Measurements from ENCODE around the gene REM2. TPM values are rescaled to one million over a fixed set of nuclear protein-coding genes. Genes with fewer than 3 reads are reported as not detected.
A peak's percentile ranks its signal among the peaks of the same experiment; 100 is the strongest.

The REM2 gene
- total and polyA plus RNA-seq, 5 donors: 0.07 to 0.25 TPM; not detected in 3

DNA sequence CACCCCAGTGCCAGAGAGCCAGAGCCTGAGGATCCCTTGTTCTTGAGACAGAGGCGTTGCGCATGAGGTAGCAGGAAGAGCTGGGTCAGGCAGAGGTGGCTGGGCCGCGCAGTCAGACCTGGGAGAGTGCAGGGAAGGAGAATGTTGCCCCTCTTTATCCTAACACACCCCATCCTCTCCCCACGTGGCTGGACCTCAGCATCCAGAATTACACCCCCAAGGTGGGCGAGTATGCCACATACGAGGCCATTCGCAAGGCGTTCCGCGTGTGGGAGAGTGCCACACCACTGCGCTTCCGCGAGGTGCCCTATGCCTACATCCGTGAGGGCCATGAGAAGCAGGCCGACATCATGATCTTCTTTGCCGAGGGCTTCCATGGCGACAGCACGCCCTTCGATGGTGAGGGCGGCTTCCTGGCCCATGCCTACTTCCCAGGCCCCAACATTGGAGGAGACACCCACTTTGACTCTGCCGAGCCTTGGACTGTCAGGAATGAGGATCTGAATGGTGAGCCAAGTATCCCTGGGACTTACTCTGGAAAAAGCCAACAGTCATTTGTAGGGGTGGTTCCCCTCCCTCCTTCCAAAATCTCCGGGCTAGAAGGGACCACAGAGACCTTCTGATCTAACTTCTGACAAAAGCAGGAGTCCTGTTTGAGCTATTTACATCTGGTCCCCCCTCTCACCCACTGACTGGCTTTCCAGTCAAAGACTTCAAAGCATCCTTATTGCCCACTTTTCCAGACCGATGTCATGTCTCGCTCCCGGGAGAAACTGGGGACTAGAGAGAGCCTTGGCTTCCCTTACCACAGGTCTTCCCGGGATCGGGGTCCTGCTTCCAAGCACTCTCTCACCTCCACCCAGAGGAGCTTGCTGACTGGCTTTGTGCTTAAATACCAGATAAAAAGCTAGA, 40.6 kb upstream of the REM2 start:
- Histone ChIP-seq H3K4me3 (ENCODE audit: low read length) (no peak overlapping the region), H3K27ac (ENCODE audit: low read length) (no peak overlapping the region), H3K9me3 (ENCODE audit: control insufficient read depth, low read length) (no peaks in the 10 kb centered on the region), H3K27me3 (ENCODE audit: control insufficient read depth, insufficient read depth) (no peaks in the 10 kb centered on the region), H3K4me1 (ENCODE audit: control insufficient read depth, insufficient read depth, low read length) (peaks cover 5% of the 10 kb centered on the region)
- intact Hi-C loops (cut with DNase I): no loop called here
- WGBS: 87% methylated on average over 28 of the region's 28 CpGs
- no peak for DNase-seq
- no peak for ATAC-seq

DNA sequence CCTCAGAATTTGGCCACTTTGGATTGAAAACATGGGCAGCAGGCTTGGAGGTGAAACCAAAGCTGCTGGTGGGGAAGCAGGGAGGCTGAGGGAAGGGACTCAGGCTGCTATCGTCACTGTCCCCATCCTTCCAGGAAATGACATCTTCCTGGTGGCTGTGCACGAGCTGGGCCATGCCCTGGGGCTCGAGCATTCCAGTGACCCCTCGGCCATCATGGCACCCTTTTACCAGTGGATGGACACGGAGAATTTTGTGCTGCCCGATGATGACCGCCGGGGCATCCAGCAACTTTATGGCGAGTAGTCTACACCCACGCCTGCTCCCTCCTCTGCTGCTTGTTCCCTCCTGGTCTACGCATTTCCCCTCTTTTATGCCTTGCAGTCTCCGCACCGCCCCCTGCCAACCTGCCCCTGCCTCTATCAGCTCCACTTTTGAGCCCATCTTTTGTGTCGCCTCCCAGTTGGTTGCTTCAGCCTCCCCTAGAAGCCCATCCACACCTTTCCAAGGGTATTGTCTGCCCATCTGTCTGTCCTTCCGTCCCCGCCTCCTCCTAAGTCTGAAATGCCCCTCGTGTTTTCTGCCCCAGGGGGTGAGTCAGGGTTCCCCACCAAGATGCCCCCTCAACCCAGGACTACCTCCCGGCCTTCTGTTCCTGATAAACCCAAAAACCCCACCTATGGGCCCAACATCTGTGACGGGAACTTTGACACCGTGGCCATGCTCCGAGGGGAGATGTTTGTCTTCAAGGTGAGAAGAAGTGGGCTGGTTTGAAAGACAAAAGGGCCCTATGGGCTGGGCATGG, 39.7 kb upstream of the REM2 start:
- no peaks in the 10 kb centered on the region for H3K9me3 ChIP-seq (ENCODE audit: control insufficient read depth, low read length)
- WGBS: 81% methylated on average over 21 of the region's 21 CpGs
- H3K4me3 ChIP-seq (ENCODE audit: low read length): no peak overlapping the region
- no peak for DNase-seq
- H3K4me1 ChIP-seq (ENCODE audit: control insufficient read depth, insufficient read depth, low read length): peaks cover 10% of the 10 kb centered on the region
- no peak for ATAC-seq
- no peak overlapping the region for H3K27ac ChIP-seq (ENCODE audit: low read length)
- intact Hi-C loops (cut with DNase I): no loop called here
- H3K27me3 ChIP-seq (ENCODE audit: control insufficient read depth, insufficient read depth): no peaks in the 10 kb centered on the region

DNA sequence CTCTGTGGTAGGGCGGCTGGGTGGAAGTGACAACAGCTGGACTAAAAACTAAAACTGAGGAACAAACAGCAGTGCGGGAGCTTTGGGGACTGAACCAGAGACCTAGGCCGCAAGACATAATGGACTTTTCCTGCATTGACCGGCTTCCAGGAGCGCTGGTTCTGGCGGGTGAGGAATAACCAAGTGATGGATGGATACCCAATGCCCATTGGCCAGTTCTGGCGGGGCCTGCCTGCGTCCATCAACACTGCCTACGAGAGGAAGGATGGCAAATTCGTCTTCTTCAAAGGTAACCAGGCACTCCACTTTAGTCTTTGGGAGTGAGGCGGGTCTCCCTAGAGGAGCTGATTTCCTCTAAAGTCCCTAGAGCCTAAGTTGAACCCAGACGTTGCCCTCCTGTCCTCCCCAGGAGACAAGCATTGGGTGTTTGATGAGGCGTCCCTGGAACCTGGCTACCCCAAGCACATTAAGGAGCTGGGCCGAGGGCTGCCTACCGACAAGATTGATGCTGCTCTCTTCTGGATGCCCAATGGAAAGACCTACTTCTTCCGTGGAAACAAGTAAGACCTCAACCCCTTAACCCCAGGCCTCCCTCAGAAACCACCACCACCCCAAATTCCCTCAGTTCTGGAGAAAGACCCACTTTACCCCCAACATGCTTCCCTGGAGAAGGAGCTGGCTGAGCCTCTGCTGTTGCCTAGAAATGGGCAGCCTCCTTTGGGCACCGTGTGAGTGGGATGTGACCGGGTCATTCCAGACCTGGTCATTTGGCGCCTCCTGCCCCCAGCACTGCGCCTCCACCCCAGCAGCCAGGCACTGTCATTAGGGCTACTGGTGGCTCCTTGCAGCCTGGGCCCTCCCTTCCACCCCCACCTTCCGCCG, 38.6 kb upstream of the REM2 start:
- Histone ChIP-seq H3K4me3 (ENCODE audit: low read length) (no peak overlapping the region), H3K4me1 (ENCODE audit: control insufficient read depth, insufficient read depth, low read length) (peaks cover 14% of the 10 kb centered on the region), H3K9me3 (ENCODE audit: control insufficient read depth, low read length) (no peaks in the 10 kb centered on the region), H3K27ac (ENCODE audit: low read length) (no peak overlapping the region), H3K27me3 (ENCODE audit: control insufficient read depth, insufficient read depth) (no peaks in the 10 kb centered on the region)
- ATAC-seq (no peak), DNase-seq (no peak)
- 88% methylated on average over 22 of the region's 22 CpGs for WGBS
- intact Hi-C loops (cut with DNase I): no loop called here

DNA sequence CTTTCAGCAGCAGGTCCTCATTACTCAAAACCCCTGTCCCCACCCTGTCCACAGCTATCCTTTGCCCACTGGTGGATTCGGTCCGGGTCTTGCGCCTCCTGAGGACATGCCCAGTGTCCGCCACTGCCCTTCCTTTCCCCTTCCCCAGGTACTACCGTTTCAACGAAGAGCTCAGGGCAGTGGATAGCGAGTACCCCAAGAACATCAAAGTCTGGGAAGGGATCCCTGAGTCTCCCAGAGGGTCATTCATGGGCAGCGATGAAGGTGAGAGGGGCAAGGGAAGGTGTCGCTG, 38.0 kb upstream of the REM2 start:
- Histone ChIP-seq H3K27me3 (ENCODE audit: control insufficient read depth, insufficient read depth) (no peaks in the 10 kb centered on the region), H3K9me3 (ENCODE audit: control insufficient read depth, low read length) (no peaks in the 10 kb centered on the region), H3K27ac (ENCODE audit: low read length) (no peak overlapping the region), H3K4me3 (ENCODE audit: low read length) (no peak overlapping the region), H3K4me1 (ENCODE audit: control insufficient read depth, insufficient read depth, low read length) (peaks cover 16% of the 10 kb centered on the region)
- intact Hi-C loops (cut with DNase I): no loop called here
- no peak for DNase-seq
- 84% methylated on average over 9 of the region's 9 CpGs for WGBS
- no peak for ATAC-seq

DNA sequence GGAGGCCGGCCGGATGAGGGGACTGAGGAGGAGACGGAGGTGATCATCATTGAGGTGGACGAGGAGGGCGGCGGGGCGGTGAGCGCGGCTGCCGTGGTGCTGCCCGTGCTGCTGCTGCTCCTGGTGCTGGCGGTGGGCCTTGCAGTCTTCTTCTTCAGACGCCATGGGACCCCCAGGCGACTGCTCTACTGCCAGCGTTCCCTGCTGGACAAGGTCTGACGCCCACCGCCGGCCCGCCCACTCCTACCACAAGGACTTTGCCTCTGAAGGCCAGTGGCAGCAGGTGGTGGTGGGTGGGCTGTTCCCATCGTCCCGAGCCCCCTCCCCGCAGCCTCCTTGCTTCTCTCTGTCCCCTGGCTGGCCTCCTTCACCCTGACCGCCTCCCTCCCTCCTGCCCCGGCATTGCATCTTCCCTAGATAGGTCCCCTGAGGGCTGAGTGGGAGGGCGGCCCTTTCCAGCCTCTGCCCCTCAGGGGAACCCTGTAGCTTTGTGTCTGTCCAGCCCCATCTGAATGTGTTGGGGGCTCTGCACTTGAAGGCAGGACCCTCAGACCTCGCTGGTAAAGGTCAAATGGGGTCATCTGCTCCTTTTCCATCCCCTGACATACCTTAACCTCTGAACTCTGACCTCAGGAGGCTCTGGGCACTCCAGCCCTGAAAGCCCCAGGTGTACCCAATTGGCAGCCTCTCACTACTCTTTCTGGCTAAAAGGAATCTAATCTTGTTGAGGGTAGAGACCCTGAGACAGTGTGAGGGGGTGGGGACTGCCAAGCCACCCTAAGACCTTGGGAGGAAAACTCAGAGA, 37.0 kb upstream of the REM2 start:
- Histone ChIP-seq H3K9me3 (ENCODE audit: control insufficient read depth, low read length) (no peaks in the 10 kb centered on the region), H3K4me3 (ENCODE audit: low read length) (no peak overlapping the region), H3K27me3 (ENCODE audit: control insufficient read depth, insufficient read depth) (no peaks in the 10 kb centered on the region), H3K4me1 (ENCODE audit: control insufficient read depth, insufficient read depth, low read length) (peaks cover 20% of the 10 kb centered on the region), H3K27ac (ENCODE audit: low read length) (no peak overlapping the region)
- intact Hi-C loops (cut with DNase I): no loop called here
- 81% methylated on average over 26 of the region's 26 CpGs for WGBS
- DNase-seq (peak in 1 of 3 donors; percentile 57), ATAC-seq (no peak)

DNA sequence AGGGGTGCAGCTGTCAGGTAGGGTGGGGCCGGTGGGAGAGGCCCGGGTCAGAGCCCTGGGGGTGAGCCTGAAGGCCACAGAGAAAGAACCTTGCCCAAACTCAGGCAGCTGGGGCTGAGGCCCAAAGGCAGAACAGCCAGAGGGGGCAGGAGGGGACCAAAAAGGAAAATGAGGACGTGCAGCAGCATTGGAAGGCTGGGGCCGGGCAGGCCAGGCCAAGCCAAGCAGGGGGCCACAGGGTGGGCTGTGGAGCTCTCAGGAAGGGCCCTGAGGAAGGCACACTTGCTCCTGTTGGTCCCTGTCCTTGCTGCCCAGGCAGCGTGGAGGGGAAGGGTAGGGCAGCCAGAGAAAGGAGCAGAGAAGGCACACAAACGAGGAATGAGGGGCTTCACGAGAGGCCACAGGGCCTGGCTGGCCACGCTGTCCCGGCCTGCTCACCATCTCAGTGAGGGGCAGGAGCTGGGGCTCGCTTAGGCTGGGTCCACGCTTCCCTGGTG, 36.2 kb upstream of the REM2 start:
- DNase-seq (no peak), ATAC-seq (no peak)
- 71% methylated on average over 11 of the region's 11 CpGs for WGBS
- Histone ChIP-seq H3K27me3 (ENCODE audit: control insufficient read depth, insufficient read depth) (no peaks in the 10 kb centered on the region), H3K4me1 (ENCODE audit: control insufficient read depth, insufficient read depth, low read length) (peaks cover 25% of the 10 kb centered on the region), H3K4me3 (ENCODE audit: low read length) (no peak overlapping the region), H3K27ac (ENCODE audit: low read length) (peak overlapping the region; percentile 5), H3K9me3 (ENCODE audit: control insufficient read depth, low read length) (no peaks in the 10 kb centered on the region)
- intact Hi-C loops (cut with DNase I): no loop called here

DNA sequence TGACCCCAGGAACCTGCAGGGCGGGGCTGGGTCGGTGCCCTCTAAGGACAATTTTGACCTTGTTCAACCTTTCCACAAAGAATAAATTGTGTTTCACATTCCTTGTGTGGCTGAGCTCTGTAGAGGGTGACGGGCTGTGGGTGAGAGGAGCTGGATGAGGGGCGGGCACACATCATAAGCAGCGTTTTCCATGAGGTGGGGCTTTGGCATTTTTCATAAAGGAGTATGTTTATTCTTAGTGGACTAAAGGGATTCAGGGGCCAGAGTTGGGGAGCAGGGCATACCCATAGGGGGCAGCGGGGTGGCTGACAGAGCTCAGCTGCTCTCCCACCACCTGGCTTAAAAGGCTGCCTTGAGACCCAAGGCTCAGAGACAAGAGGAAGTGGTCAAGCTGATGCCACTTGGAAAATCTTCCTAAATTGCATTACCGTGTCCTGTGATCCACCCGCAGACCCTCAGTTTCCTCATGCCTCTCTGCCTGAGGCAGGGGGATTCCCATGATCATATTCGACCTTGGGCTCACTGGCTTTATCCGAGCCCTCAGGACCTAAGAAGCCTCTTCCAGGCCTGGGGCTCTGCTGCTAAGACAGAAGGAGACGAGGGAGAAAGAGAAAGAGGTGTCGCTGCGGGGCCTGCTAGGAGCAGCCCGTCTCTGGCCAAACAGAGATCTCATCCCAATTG, 35.2 kb upstream of the REM2 start:
- ATAC-seq: no peak
- no peaks in the 10 kb centered on the region for H3K27me3 ChIP-seq (ENCODE audit: control insufficient read depth, insufficient read depth)
- peak overlapping the region; percentile 94 for H3K27ac ChIP-seq (ENCODE audit: low read length)
- H3K4me1 ChIP-seq (ENCODE audit: control insufficient read depth, insufficient read depth, low read length): peaks cover 25% of the 10 kb centered on the region
- H3K4me3 ChIP-seq (ENCODE audit: low read length): no peak overlapping the region
- intact Hi-C loops (cut with DNase I): no loop called here
- H3K9me3 ChIP-seq (ENCODE audit: control insufficient read depth, low read length): no peaks in the 10 kb centered on the region
- WGBS: 40% methylated on average over 14 of the region's 14 CpGs
- peak in 1 of 3 donors; percentile 56 for DNase-seq

DNA sequence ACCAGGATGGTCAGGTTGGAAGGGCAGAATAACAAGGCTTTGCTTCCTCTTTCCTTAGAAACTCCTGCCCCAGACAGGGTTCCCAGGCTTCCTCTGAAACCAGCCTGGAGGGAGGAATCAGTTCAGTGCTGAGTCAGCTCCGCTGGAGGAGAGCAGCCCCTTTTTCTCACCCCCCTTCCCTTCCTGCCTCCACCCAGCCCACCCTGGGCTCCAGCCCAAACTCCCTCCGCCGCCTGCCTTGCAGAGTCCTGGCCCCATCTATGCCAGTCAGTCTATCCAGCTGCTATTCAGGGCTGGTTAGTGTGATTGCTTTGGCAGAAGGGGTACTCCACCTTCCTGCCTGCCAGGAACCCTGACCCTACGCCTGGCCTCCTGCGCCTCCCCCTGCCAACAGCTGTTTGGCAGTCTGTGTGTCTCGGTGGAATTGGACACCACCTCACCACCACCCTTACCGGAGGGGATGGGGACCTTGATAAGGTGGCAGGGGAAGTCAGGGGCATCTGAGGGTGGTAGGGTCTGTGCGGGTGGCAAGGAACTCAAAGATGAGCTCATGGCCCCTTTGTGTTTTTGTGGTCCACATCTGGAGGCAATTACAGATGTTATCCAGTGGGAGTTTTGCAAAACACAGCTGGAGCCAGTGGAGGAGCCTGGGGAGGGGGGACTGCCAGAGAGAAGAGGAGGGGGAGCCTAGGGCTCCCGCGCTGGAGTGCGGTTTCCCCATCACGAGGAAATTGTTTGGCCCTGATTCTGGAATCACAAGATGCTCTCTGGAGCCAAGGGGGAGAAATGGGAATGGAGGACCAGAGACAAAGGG, 34.5 kb upstream of the REM2 start:
- H3K4me1 ChIP-seq (ENCODE audit: control insufficient read depth, insufficient read depth, low read length): peaks cover 25% of the 10 kb centered on the region
- ATAC-seq (peak; percentile 69 to 70), DNase-seq (peak; percentile 82 to 94 (median 90))
- H3K27ac ChIP-seq (ENCODE audit: low read length): peak overlapping the region; percentile 94
- H3K4me3 ChIP-seq (ENCODE audit: low read length): no peak overlapping the region
- H3K9me3 ChIP-seq (ENCODE audit: control insufficient read depth, low read length): no peaks in the 10 kb centered on the region
- WGBS: 4% methylated on average over 12 of the region's 12 CpGs
- no peaks in the 10 kb centered on the region for H3K27me3 ChIP-seq (ENCODE audit: control insufficient read depth, insufficient read depth)
- intact Hi-C loops (cut with DNase I): no loop called here

DNA sequence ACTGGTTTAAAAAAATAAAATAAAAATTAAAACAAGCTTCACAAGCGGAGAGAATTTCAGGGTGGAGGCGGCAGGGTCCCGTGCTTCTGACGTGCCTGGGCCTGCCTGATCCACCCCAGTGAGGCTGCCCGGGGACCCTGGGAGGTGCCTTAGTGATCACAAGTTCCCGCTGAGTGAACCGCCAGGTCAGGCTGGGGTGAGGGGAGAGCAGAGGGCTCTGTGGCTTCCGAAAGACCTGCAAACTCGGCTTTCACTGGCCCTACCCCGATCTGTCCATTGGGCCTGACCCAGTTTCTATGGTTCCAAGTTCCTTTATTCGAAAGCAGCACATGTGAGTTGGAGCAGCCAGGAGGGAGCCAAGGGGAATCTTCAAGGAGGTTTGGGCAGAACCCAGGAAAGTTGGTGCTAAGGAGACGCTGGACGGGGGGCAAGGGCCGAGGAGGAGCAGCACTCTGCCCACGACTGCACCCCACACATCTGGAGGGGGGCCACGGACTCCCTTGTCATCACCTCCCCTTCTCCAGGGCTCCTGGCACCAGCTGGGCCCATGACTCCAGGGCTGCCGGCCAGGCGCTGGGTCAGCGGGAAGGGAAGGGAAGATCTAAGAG, 33.7 kb upstream of the REM2 start:
- 48% methylated on average over 19 of the region's 19 CpGs for WGBS
- H3K4me3 ChIP-seq (ENCODE audit: low read length): no peak overlapping the region

More for the DNA sequence above, 33.7 kb upstream of the REM2 start:
- H3K9me3 ChIP-seq (ENCODE audit: control insufficient read depth, low read length): no peaks in the 10 kb centered on the region
- peak overlapping the region; percentile 94 for H3K27ac ChIP-seq (ENCODE audit: low read length)
- H3K27me3 ChIP-seq (ENCODE audit: control insufficient read depth, insufficient read depth): no peaks in the 10 kb centered on the region
- DNase-seq: peak; percentile 79 to 92 (median 89)
- ATAC-seq: peak; percentile 9 to 19
- intact Hi-C loops (cut with DNase I): no loop called here
- H3K4me1 ChIP-seq (ENCODE audit: control insufficient read depth, insufficient read depth, low read length): peaks cover 25% of the 10 kb centered on the region
